ENCODE measurements around the gene KIAA0825. TPM values are rescaled to one million over a fixed set of nuclear protein-coding genes. Genes with fewer than 3 reads are reported as not detected.
A peak's percentile ranks its signal among the peaks of the same experiment; 100 is the strongest.

Gene KIAA0825
- total RNA-seq, 4 donors from 2014 or later: 12.5 to 32.6 (median 15.9) TPM

- Histone ChIP-seq H3K4me1 (peaks cover 5% of the 10 kb centered on the region in 2 donors), H3K4me3 (replicated peaks in 1 of 3) (no peak overlapping the region), H3K27ac (no peak overlapping the region), H3K36me3 (no peaks in the 10 kb centered on the region), H3K27me3 (no peaks in the 10 kb centered on the region), H3K9me3 (no peaks in the 10 kb centered on the region)
- no peak for TF ChIP-seq POLR2A (IDR thresholded peaks at IDR 0.05)
- no peak for TF ChIP-seq CTCF (IDR thresholded peaks at IDR 0.05)
- intact Hi-C loops (cut with DNase I): no loop called here
- WGBS, 2 donors: 34 to 70% methylated on average over 1 of the region's 1 CpG
- DNase-seq: no peak
Measured at GRCh38 chr5:94544031-94544650, 74.3 kb downstream of the KIAA0825 start.

DNA sequence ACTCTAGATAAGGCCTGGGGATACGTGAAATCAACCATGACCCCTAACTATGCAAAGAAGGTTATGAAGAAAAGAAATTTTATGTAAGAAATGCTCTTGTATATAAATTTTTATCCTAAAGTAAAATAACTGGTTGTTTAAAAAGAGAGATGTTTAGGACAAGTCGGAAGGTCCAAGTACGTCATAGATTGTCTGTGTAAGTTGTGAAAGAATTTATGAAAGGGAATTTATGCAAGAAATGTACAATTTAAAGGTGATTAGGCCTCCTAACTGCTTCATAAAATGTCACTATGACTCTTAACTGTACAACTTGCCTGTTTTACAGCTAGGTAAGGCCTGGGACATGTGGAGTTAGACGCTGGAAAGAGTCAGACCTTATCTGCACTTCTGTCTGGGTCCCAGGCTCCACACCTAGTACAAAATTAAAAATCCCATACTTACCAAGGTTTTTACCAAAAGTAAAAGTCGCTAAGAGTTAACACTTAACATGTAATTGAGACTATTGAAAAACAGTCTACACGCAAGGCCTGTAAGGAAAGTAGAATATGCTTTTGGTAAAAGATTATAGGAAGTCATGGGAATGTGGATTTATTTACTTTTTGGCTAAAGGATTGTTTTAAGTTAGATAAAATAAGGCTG lies 77.4 kb downstream of the KIAA0825 start:
- Histone ChIP-seq H3K4me1 (peaks cover 5% of the 10 kb centered on the region in 2 donors), H3K27ac (no peak overlapping the region), H3K9me3 (no peaks in the 10 kb centered on the region), H3K36me3 (no peaks in the 10 kb centered on the region), H3K4me3 (replicated peaks in 1 of 3) (no peak overlapping the region), H3K27me3 (no peaks in the 10 kb centered on the region)
- TF ChIP-seq CTCF (IDR thresholded peaks at IDR 0.05): no peak
- no peak for DNase-seq
- intact Hi-C loops (cut with DNase I): no loop called here
- 92 to 93% methylated on average over 6 of the region's 6 CpGs for WGBS, 2 donors

GRCh38 chr5:94538260-94538659 lies 80.1 kb downstream of the KIAA0825 start:
- TF ChIP-seq CTCF (IDR thresholded peaks at IDR 0.05): no peak
- TF ChIP-seq POLR2A (IDR thresholded peaks at IDR 0.05): no peak
- intact Hi-C loops (cut with DNase I): no loop called here
- H3K36me3 ChIP-seq: no peaks in the 10 kb centered on the region
- no peak overlapping the region for H3K27ac ChIP-seq
- H3K4me3 ChIP-seq (replicated peaks in 1 of 3): no peak overlapping the region
- no peaks in the 10 kb centered on the region for H3K9me3 ChIP-seq
- H3K4me1 ChIP-seq: no peaks in the 10 kb centered on the region
- WGBS, 2 donors: 68 to 71% methylated on average over 3 of the region's 3 CpGs
- H3K27me3 ChIP-seq: no peaks in the 10 kb centered on the region
- DNase-seq: peak in 1 of 2 donors; percentile 12

- no peaks in the 10 kb centered on the region for H3K4me1 ChIP-seq
- TF ChIP-seq CTCF (IDR thresholded peaks at IDR 0.05) (no peak), POLR2A (IDR thresholded peaks at IDR 0.05) (no peak)
- no peaks in the 10 kb centered on the region for H3K27me3 ChIP-seq
- no peaks in the 10 kb centered on the region for H3K9me3 ChIP-seq
- intact Hi-C loops (cut with DNase I): no loop called here
- 95% methylated on average over 2 of the region's 2 CpGs for whole genome bisulfite sequencing, 2 donors
- H3K27ac ChIP-seq: no peak overlapping the region
- no peak for DNase-seq
- H3K4me3 ChIP-seq (replicated peaks in 1 of 3): no peak overlapping the region
- H3K36me3 ChIP-seq: no peaks in the 10 kb centered on the region
Measured at GRCh38 chr5:94526706-94527105, 91.7 kb downstream of the KIAA0825 start.

- Histone ChIP-seq H3K9me3 (no peaks in the 10 kb centered on the region), H3K27me3 (no peaks in the 10 kb centered on the region), H3K4me3 (replicated peaks in 1 of 3) (no peak overlapping the region), H3K36me3 (no peaks in the 10 kb centered on the region), H3K4me1 (no peaks in the 10 kb centered on the region), H3K27ac (no peak overlapping the region)
- intact Hi-C loops (cut with DNase I): no loop called here
- WGBS, 2 donors: 68% methylated on average over 4 of the region's 4 CpGs
- DNase-seq: no peak
- TF ChIP-seq POLR2A (IDR thresholded peaks at IDR 0.05): no peak
- peak in 4 of 6 experiments; percentile 8 to 70 (median 60) for TF ChIP-seq CTCF (IDR thresholded peaks at IDR 0.05)
Measured at GRCh38 chr5:94524841-94525697, 93.3 kb downstream of the KIAA0825 start.
